ENCODE results near the gene ACSF3. TPM values are rescaled to one million over a fixed set of nuclear protein-coding genes. Genes with fewer than 3 reads are reported as not detected.

Gene ACSF3
- total RNA-seq, 1 experiment from 2014 or later = 74.5 TPM

- Histone ChIP-seq H3K4me1 (ENCODE audit: control insufficient read depth in 1 of 2, insufficient read depth in 2 of 2, low read length in 2 of 2) (no peaks in the 10 kb centered on the region), H3K4me2 (ENCODE audit: low read length) (no peak overlapping the region), H3K27ac (ENCODE audit: low read depth, low read length) (no peak overlapping the region), H3K9ac (ENCODE audit: low read length) (no peak overlapping the region), H3K27me3 (ENCODE audit: insufficient read depth, low read length) (no peaks in the 10 kb centered on the region), H3K79me2 (ENCODE audit: insufficient read depth, low read length) (no peaks in the 10 kb centered on the region; the same call in none of the 2 replicates), H3K4me3 (replicated peaks in 1 of 2; ENCODE audit: low read depth in 1 of 2, low read length in 2 of 2) (no peak overlapping the region), H3K9me3 (ENCODE audit: control insufficient read depth in 1 of 2, insufficient read depth in 1 of 2, low read depth in 1 of 2, low read length in 2 of 2) (no peaks in the 10 kb centered on the region), H2AFZ (ENCODE audit: low read depth, low read length, poor library complexity, severe bottlenecking) (no peak overlapping the region), H3K36me3 (ENCODE audit: control insufficient read depth in 1 of 2, insufficient read depth in 2 of 2, low read length in 2 of 2) (peaks cover 31% of the 10 kb centered on the region in 2 experiments; a peak in 3 of 4 replicates), H3K9me2 (ENCODE audit: insufficient read depth) (no peaks in the 10 kb centered on the region), H4K20me1 (ENCODE audit: insufficient read depth) (no peaks in the 10 kb centered on the region)
- CTCF ChIA-PET = no interaction called here
- BruUV-seq (replicated peaks) = no TSS peak
- no peak for ATAC-seq
- no peak for DNase-seq (ENCODE audit: low read depth, low spot score)
- no peak for TF ChIP-seq ELF1 (IDR thresholded peaks at IDR 0.05; ENCODE audit: borderline replicate concordance, low read depth)
- no peak for TF ChIP-seq EZH2 (IDR thresholded peaks at IDR 0.05)
- no peak for TF ChIP-seq CTCF (IDR thresholded peaks at IDR 0.05 in 2 of 3, conservative IDR thresholded peaks at IDR 0.05 in 1 of 3; ENCODE audit: borderline replicate concordance in 1 of 3, insufficient read depth in 1 of 3, low read depth in 2 of 3, low read length in 2 of 3)
- no peak for TF ChIP-seq SIN3A (IDR thresholded peaks at IDR 0.05; ENCODE audit: low read depth)
- TF ChIP-seq JUND (IDR thresholded peaks at IDR 0.05) = no peak
- TF ChIP-seq EZH2phosphoT487 (IDR thresholded peaks at IDR 0.05; ENCODE audit: borderline replicate concordance) = no peak
- no peak for TF ChIP-seq RAD21 (IDR thresholded peaks at IDR 0.05; ENCODE audit: low read depth)
- no peak for TF ChIP-seq CEBPB (IDR thresholded peaks at IDR 0.05; ENCODE audit: low read depth)
- TF ChIP-seq EGR1 (IDR thresholded peaks at IDR 0.05; ENCODE audit: low read depth) = no peak
- no peak for TF ChIP-seq SP1 (IDR thresholded peaks at IDR 0.05; ENCODE audit: low read depth)
- no peak for TF ChIP-seq TCF7L2 (IDR thresholded peaks at IDR 0.05; ENCODE audit: borderline replicate concordance, extremely low read depth, insufficient read depth, insufficient read length)
- no peak for TF ChIP-seq REST (IDR thresholded peaks at IDR 0.05; ENCODE audit: low read depth)
- TF ChIP-seq, protein P1, sequence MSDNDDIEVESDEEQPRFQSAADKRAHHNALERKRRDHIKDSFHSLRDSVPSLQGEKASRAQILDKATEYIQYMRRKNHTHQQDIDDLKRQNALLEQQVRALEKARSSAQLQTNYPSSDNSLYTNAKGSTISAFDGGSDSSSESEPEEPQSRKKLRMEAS (IDR thresholded peaks at IDR 0.05) = no peak
- intact Hi-C loops (cut with micrococcal nuclease) = no loop called here
- RAD21 ChIA-PET (ENCODE audit: low non-redundant PET in 1 of 2, low total read pairs in 2 of 2, uncharacterized antibody in 2 of 2, unreplicated experiment in 2 of 2) = no interaction called here
- POLR2A ChIA-PET = no interaction called here
These were observed 17.0 kb downstream of the ACSF3 start for GRCh38 chr16:89110641-89111040.
